Measurements from ENCODE around the gene SLC38A3.

Gene SLC38A3

DNA sequence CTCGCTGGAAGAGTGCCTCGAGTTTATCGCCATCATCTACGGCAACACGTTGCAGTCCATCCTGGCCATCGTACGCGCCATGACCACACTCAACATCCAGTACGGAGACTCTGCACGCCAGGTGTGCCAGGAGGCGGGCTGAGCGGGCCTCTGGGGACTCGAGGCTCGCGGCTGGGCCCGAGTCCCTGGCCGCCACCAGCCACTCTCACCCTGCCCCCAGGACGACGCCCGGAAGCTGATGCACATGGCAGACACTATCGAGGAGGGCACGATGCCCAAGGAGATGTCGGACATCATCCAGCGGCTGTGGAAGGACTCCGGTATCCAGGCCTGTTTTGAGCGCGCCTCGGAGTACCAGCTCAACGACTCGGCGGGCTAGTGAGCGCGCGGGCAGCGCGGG, 11.8 kb upstream of the SLC38A3 start:
- Histone ChIP-seq H3K14ac (ENCODE audit: low read length) (no peak overlapping the region), H3K79me1 (ENCODE audit: low read length) (no peaks in the 10 kb centered on the region), H3K23ac (ENCODE audit: low read length) (no peak overlapping the region), H2BK120ac (ENCODE audit: insufficient read depth, low read length, poor library complexity) (no peak overlapping the region), H3K4ac (ENCODE audit: low read depth, low read length) (no peak overlapping the region), H3K27ac (ENCODE audit: low read depth, low read length) (no peak overlapping the region), H4K12ac (ENCODE audit: low read depth, low read length) (no peak overlapping the region), H3K9me3 (ENCODE audit: insufficient read depth, low read depth, low read length) (no peaks in the 10 kb centered on the region), H3K4me2 (ENCODE audit: low read length) (no peak overlapping the region), H3K27me3 (ENCODE audit: insufficient read depth, low read length) (no peaks in the 10 kb centered on the region), H2AK5ac (ENCODE audit: low read length) (no peak overlapping the region), H2BK12ac (ENCODE audit: low read length) (no peak overlapping the region), H3K4me3 (ENCODE audit: low read depth, low read length) (no peak overlapping the region), H2AFZ (ENCODE audit: insufficient read depth, low read length, poor library complexity) (no peak overlapping the region), H4K8ac (ENCODE audit: low read depth, low read length) (no peak overlapping the region), H2BK5ac (ENCODE audit: low read depth, low read length, poor library complexity) (no peak overlapping the region), H3K4me1 (ENCODE audit: control insufficient read depth in 1 of 2, insufficient read depth in 2 of 2, low read length in 2 of 2) (peaks cover 0 to 4% of the 10 kb centered on the region in 2 experiments), H3K18ac (ENCODE audit: low read length) (no peak overlapping the region), H4K91ac (ENCODE audit: low read depth, low read length) (no peak overlapping the region), H3K36me3 (ENCODE audit: control insufficient read depth in 1 of 2, insufficient read depth in 2 of 2, low read length in 2 of 2) (peaks cover under 1 to 1% of the 10 kb centered on the region in 2 experiments), H3K79me2 (ENCODE audit: control insufficient read depth, insufficient read depth, low read length, poor library complexity) (no peaks in the 10 kb centered on the region), H3K9ac (ENCODE audit: low read length) (no peak overlapping the region)
- no CpG with 5 or more reads among the region's 36 CpGs for WGBS (ENCODE audit: extremely low coverage, insufficient coverage, insufficient read length)
- DNase-seq: no peak

DNA sequence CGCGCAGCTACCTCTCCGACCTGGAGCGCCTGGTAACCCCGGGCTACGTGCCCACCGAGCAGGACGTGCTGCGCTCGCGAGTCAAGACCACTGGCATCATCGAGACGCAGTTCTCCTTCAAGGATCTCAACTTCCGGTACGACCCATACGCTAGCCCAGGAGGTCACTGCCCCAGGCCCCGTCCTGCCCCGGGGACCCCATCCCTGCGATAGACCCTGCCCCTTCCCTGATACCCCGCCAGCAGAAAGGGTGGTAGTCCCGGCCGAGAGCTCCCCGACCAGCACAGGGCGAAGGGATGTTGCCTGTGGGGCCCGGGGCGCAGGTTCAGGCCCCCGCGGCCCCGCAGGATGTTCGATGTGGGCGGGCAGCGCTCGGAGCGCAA, 11.3 kb upstream of the SLC38A3 start:
- Histone ChIP-seq H4K91ac (ENCODE audit: low read depth, low read length) (no peak overlapping the region), H3K4me3 (ENCODE audit: low read depth, low read length) (no peak overlapping the region), H3K4ac (ENCODE audit: low read depth, low read length) (no peak overlapping the region), H3K23ac (ENCODE audit: low read length) (no peak overlapping the region), H2AK5ac (ENCODE audit: low read length) (no peak overlapping the region), H4K12ac (ENCODE audit: low read depth, low read length) (no peak overlapping the region), H3K36me3 (ENCODE audit: control insufficient read depth in 1 of 2, insufficient read depth in 2 of 2, low read length in 2 of 2) (no peaks in the 10 kb centered on the region), H4K8ac (ENCODE audit: low read depth, low read length) (no peak overlapping the region), H3K79me2 (ENCODE audit: control insufficient read depth, insufficient read depth, low read length, poor library complexity) (no peaks in the 10 kb centered on the region), H2BK5ac (ENCODE audit: low read depth, low read length, poor library complexity) (no peak overlapping the region), H3K27me3 (ENCODE audit: insufficient read depth, low read length) (no peaks in the 10 kb centered on the region), H2BK120ac (ENCODE audit: insufficient read depth, low read length, poor library complexity) (no peak overlapping the region), H3K27ac (ENCODE audit: low read depth, low read length) (no peak overlapping the region), H3K4me2 (ENCODE audit: low read length) (no peak overlapping the region), H3K14ac (ENCODE audit: low read length) (no peak overlapping the region), H3K18ac (ENCODE audit: low read length) (no peak overlapping the region), H3K4me1 (ENCODE audit: control insufficient read depth in 1 of 2, insufficient read depth in 2 of 2, low read length in 2 of 2) (peaks cover 0 to 4% of the 10 kb centered on the region in 2 experiments), H3K9me3 (ENCODE audit: insufficient read depth, low read depth, low read length) (no peaks in the 10 kb centered on the region), H3K79me1 (ENCODE audit: low read length) (no peaks in the 10 kb centered on the region), H2AFZ (ENCODE audit: insufficient read depth, low read length, poor library complexity) (no peak overlapping the region), H3K9ac (ENCODE audit: low read length) (no peak overlapping the region), H2BK12ac (ENCODE audit: low read length) (no peak overlapping the region)
- no peak for DNase-seq
- no CpG with 5 or more reads among the region's 34 CpGs for WGBS (ENCODE audit: extremely low coverage, insufficient coverage, insufficient read length)

DNA sequence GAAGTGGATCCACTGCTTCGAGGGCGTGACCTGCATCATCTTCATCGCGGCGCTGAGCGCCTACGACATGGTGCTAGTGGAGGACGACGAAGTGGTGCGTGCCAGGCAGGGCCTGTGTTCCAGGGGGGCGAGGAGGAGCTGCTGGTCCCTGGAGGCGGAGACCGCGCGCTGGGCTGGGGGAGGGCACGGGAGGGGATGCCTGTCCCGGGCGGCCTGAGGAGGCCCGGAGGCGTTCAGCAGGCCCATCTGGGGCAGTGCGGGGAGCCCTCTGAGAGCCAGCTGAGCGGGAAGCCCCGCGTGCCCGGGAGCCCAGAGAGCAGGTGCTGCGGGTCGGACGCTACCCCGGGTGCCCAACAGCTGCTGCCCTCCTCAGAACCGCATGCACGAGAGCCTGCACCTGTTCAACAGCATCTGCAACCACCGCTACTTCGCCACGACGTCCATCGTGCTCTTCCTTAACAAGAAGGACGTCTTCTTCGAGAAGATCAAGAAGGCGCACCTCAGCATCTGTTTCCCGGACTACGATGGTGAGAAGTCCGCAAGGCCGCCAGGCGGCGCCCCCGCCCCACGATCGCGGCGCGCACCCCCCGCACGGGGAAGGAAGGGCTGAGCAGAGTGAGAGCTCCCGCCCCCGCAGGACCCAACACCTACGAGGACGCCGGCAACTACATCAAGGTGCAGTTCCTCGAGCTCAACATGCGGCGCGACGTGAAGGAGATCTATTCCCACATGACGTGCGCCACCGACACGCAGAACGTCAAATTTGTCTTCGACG, 10.8 kb upstream of the SLC38A3 start:
- Histone ChIP-seq H3K36me3 (ENCODE audit: control insufficient read depth in 1 of 2, insufficient read depth in 2 of 2, low read length in 2 of 2) (no peaks in the 10 kb centered on the region), H2AFZ (ENCODE audit: insufficient read depth, low read length, poor library complexity) (no peak overlapping the region), H3K79me1 (ENCODE audit: low read length) (no peaks in the 10 kb centered on the region), H3K9ac (ENCODE audit: low read length) (no peak overlapping the region), H3K4me1 (ENCODE audit: control insufficient read depth in 1 of 2, insufficient read depth in 2 of 2, low read length in 2 of 2) (peaks cover 0 to 4% of the 10 kb centered on the region in 2 experiments), H4K91ac (ENCODE audit: low read depth, low read length) (no peak overlapping the region), H3K14ac (ENCODE audit: low read length) (no peak overlapping the region), H3K4me3 (ENCODE audit: low read depth, low read length) (no peak overlapping the region), H3K79me2 (ENCODE audit: control insufficient read depth, insufficient read depth, low read length, poor library complexity) (no peaks in the 10 kb centered on the region), H2AK5ac (ENCODE audit: low read length) (no peak overlapping the region), H3K27me3 (ENCODE audit: insufficient read depth, low read length) (no peaks in the 10 kb centered on the region), H3K4ac (ENCODE audit: low read depth, low read length) (no peak overlapping the region), H3K23ac (ENCODE audit: low read length) (no peak overlapping the region), H2BK120ac (ENCODE audit: insufficient read depth, low read length, poor library complexity) (no peak overlapping the region), H2BK12ac (ENCODE audit: low read length) (no peak overlapping the region), H3K4me2 (ENCODE audit: low read length) (no peak overlapping the region), H4K12ac (ENCODE audit: low read depth, low read length) (no peak overlapping the region), H4K8ac (ENCODE audit: low read depth, low read length) (no peak overlapping the region), H3K9me3 (ENCODE audit: insufficient read depth, low read depth, low read length) (no peaks in the 10 kb centered on the region), H3K18ac (ENCODE audit: low read length) (no peak overlapping the region), H3K27ac (ENCODE audit: low read depth, low read length) (no peak overlapping the region), H2BK5ac (ENCODE audit: low read depth, low read length, poor library complexity) (no peak overlapping the region)
- no CpG with 5 or more reads among the region's 70 CpGs for WGBS (ENCODE audit: extremely low coverage, insufficient coverage, insufficient read length)
- peak; percentile 31 to 63 for DNase-seq

DNA sequence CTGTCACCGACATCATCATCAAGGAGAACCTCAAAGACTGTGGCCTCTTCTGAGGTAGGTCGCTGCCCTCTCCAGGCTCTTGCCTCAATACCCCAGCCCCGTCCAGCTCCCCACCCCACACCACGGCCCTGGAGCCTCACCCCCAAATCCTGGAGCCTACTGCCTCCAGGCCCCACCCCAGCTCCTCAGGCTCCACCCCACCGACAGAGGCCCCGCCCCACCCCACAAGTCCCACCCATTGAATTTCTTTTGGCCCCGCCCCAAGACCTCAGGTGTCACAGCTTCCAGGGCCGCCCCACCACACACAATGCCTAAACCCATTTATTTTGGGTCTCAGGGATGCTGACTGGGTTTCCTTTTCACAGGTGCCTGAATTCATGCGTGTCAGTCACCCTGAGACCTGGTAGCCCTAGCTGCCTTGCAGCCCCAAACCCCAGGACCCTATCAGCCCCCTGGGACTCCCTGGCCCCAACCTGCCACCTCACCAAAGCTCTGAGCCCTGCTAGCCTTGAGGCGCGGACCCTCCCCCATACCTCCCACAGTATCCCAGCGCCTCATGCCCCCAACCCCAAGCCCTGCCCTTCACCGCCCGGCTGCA, 10.1 kb upstream of the SLC38A3 start:
- no peak overlapping the region for H2AK5ac ChIP-seq (ENCODE audit: low read length)
- WGBS (ENCODE audit: extremely low coverage, insufficient coverage, insufficient read length): no CpG with 5 or more reads among the region's 14 CpGs
- H2BK120ac ChIP-seq (ENCODE audit: insufficient read depth, low read length, poor library complexity): no peak overlapping the region
- H3K18ac ChIP-seq (ENCODE audit: low read length): no peak overlapping the region
- H3K4me3 ChIP-seq (ENCODE audit: low read depth, low read length): no peak overlapping the region
- H3K27me3 ChIP-seq (ENCODE audit: insufficient read depth, low read length): no peaks in the 10 kb centered on the region
- no peak overlapping the region for H3K4ac ChIP-seq (ENCODE audit: low read depth, low read length)
- H2AFZ ChIP-seq (ENCODE audit: insufficient read depth, low read length, poor library complexity): no peak overlapping the region
- H3K27ac ChIP-seq (ENCODE audit: low read depth, low read length): no peak overlapping the region
- no peak overlapping the region for H3K4me2 ChIP-seq (ENCODE audit: low read length)
- H3K9me3 ChIP-seq (ENCODE audit: insufficient read depth, low read depth, low read length): no peaks in the 10 kb centered on the region
- H2BK12ac ChIP-seq (ENCODE audit: low read length): no peak overlapping the region
- no peak overlapping the region for H4K8ac ChIP-seq (ENCODE audit: low read depth, low read length)
- H2BK5ac ChIP-seq (ENCODE audit: low read depth, low read length, poor library complexity): no peak overlapping the region
- peaks cover 0 to 4% of the 10 kb centered on the region in 2 experiments for H3K4me1 ChIP-seq (ENCODE audit: control insufficient read depth in 1 of 2, insufficient read depth in 2 of 2, low read length in 2 of 2)
- no peak for DNase-seq
- no peaks in the 10 kb centered on the region for H3K79me1 ChIP-seq (ENCODE audit: low read length)
- H4K12ac ChIP-seq (ENCODE audit: low read depth, low read length): no peak overlapping the region
- no peak overlapping the region for H3K23ac ChIP-seq (ENCODE audit: low read length)
- H3K9ac ChIP-seq (ENCODE audit: low read length): no peak overlapping the region
- no peaks in the 10 kb centered on the region for H3K36me3 ChIP-seq (ENCODE audit: control insufficient read depth in 1 of 2, insufficient read depth in 2 of 2, low read length in 2 of 2)
- H3K79me2 ChIP-seq (ENCODE audit: control insufficient read depth, insufficient read depth, low read length, poor library complexity): no peaks in the 10 kb centered on the region
- H3K14ac ChIP-seq (ENCODE audit: low read length): no peak overlapping the region
- H4K91ac ChIP-seq (ENCODE audit: low read depth, low read length): peak overlapping the region; percentile 27
